ENCODE data around the gene MEA1.

Gene MEA1

DNA sequence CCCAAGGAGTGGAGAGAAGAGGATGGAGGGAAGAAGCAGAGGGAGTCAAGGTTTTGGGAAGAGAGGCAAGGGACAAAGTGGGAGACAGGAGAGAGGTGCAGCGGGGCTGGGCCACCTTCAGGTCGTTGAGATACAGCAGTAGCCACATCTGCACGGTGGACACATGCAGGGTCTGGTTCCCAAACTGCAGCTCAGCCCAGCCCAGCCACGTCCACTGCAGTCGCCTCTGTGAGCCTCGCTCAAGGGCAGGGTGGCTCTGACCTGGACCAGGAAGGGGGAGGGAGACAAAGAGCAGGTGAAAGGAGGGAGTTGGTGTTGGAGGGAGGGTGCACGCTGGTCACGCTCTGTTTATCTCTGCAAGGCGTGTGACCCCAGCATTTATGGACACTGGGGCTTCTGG is 25.0 kb upstream of the MEA1 start:
- no peak for DNase-seq (ENCODE audit: low read depth)

GRCh38 chr6:43037706-43038105 is 24.0 kb upstream of the MEA1 start:
- DNase-seq (ENCODE audit: low read depth): no peak

DNA sequence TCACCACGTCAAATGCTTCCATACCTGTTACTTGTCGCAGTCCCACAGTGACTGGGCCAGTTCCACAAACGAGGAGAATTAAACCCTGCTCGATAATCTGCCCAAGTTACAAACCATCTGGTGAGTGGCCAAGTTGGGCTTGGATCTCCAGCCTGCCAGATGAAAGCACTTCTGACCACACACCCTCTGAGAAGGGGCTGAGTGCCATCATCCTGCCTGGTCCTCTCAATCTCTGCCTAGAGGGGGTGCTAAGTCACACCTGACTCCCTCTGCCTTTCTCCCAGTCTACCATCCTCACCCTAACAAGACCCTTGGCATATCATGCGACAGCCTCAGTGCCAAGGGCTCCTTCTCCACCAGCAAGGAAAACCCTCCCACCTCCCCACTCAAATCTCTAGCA is 23.5 kb upstream of the MEA1 start:
- no peak for DNase-seq (ENCODE audit: low read depth)

- DNase-seq (ENCODE audit: low read depth): no peak
Observed at GRCh38 chr6:43036712-43037111, 23.0 kb upstream of the MEA1 start.

DNA sequence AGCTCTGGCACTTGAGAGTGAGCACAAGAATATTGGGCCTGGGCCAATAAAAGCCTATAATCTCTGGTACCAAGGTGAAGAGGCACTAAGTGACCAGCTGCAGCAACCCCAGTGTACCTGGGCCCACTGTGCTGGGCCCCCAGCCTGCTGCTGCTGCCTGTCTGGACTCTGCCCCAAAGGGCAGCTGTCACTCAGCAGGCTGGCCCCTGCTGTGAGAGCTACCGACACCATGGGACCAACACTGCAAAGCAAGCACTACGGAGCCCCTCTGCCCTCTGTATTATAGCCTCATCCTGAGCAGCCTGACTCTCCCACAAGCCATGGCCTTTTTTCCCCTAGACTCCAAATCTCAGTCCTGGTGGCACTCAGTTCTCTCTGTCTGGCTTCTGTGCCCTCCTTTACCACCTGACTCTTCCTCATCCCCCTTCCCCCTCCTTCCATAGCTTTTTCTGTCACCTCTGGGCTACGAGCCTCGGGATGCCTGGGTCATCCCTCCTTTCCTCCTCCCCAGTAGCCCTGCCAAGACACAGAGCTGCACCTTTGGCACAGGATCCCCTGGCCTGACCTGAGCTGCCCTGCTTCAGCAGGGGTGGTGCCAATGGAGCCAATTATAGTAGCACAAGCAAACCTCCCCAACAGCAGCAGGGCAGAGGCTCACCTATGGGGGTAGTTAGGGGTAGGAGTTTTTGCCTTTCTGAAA is 21.9 kb upstream of the MEA1 start:
- DNase-seq (ENCODE audit: low read depth): no peak

GRCh38 chr6:43034190-43034525 is 20.4 kb upstream of the MEA1 start:
- no peak for DNase-seq (ENCODE audit: low read depth)

- DNase-seq (ENCODE audit: low read depth): no peak
Observed at GRCh38 chr6:43033496-43034189, 19.9 kb upstream of the MEA1 start.

DNA sequence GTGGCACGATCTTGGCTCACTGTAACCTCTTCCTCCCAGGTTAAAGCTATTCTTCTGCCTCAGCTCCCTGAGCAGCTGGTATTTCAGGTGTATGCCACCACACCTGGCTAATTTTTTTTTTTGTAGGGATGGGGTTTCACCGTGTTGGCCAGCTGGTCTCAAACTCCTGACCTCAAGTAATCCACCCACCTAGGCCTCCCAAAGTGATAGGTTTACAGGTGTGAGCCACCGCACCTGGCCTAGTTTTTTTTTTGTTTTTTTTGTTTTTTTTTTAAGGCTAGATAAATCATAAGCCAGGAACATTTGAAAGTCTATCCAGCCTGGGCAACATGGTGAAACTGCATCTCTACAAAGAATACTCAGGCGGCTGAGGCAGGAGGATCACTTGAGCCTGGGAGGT is 18.6 kb upstream of the MEA1 start:
- DNase-seq (ENCODE audit: low read depth): no peak

- no peak for DNase-seq (ENCODE audit: low read depth)
Observed at GRCh38 chr6:43029120-43029519, 15.4 kb upstream of the MEA1 start.

DNA sequence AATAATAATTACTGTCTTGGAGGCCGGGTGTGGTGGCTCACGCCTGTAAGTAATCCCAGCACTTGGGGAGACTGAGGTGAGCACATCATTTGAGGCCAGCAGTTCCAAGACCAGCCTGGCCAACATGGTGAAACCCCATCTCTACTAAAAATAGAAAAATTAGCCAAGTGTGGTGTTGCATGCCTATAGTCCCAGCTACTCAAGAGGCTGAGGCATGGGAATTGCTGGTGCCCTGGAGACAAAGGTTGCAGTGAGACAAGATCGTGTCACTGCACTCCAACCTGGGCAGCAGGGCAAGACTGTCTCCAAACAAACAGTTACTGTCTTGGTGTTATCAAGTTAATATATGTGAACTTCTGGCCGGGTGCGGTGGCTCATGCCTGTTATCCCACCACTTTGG is 12.6 kb upstream of the MEA1 start:
- no peak for DNase-seq (ENCODE audit: low read depth)

GRCh38 chr6:43024436-43024835 is 10.7 kb upstream of the MEA1 start:
- DNase-seq (ENCODE audit: low read depth): no peak

GRCh38 chr6:43021270-43022047 is 7.7 kb upstream of the MEA1 start, which contains the start of gene RRP36:
RRP36 (plus strand) TSS chr6:43021623; CDS start chr6:43021655, 32 bp downstream.
- peak; percentile 42 for DNase-seq (ENCODE audit: low read depth)

DNA sequence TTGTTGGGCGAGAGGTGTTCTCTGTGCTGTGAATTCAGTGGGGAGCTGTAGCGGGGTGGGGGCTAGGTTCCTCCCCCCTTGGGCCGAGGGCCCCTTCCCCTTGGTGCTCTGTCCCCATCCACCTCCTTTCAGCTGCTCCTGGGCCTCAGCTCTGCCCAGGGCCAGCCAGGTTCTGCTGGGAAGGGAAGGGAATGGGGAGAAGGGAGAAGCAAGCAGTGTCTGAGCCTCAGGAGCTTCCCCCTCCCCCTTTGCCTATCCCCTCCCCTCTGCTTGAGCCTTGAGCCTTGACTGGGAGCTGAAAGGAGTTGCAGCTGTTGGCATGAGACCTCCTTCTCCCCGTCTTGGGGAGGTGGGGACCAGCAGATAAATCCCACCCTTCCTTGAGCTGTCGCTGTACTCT is 7.1 kb upstream of the MEA1 start:
- no peak for DNase-seq (ENCODE audit: low read depth)

DNA sequence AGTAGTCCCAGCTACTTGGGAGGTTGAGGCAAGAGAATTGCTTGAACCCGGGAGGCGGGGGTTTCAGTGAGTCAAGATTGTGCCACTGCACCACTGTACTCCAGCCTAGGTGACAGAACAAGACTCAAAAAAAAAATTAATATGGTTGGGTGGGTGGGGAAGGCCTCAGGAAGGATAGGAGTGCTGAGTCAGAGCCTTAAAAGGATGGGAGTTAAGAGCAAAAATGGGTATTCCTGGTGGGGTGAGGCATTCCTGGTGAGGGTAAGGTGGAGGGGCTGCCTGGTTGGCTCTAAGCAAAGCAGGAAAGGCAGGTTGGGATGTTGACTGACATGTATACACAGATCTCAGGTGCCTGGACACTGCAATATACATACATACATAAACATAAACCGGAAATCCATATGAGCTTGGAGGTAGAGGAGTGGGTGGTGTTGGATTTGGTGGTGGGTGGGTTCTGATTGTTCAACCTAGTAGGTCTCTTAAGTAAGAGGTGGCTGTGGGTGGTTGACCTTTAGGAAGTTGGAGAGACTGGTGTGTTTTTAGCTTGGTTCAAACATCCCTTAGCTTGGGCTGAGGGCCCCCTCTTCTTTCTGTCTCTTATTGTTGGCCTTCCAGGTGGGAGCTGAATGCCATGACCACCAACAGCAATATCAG is 6.4 kb upstream of the MEA1 start:
- DNase-seq (ENCODE audit: low read depth): no peak

DNA sequence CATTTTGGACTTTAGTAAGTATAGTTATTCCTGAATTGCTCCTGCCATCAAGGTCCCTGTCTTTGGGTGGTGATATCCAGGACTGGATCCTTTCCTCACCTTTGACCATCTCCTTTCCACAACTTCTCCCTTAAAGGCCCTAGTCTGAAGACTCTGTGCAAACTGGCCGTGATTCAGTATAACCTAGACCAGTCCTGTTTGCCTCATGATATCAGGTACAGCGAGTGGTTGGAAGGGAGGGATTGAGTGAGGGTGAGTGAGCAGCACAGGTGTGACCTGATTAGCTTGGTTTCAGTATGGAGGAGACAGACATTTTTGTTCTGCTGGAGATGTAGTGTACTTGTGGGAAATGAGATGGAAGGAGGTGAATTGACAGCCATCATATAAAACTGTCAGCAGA is 5.4 kb upstream of the MEA1 start:
- no peak for DNase-seq (ENCODE audit: low read depth)

- DNase-seq (ENCODE audit: low read depth): no peak
Observed at GRCh38 chr6:43016943-43017334, 3.2 kb upstream of the MEA1 start.

DNA sequence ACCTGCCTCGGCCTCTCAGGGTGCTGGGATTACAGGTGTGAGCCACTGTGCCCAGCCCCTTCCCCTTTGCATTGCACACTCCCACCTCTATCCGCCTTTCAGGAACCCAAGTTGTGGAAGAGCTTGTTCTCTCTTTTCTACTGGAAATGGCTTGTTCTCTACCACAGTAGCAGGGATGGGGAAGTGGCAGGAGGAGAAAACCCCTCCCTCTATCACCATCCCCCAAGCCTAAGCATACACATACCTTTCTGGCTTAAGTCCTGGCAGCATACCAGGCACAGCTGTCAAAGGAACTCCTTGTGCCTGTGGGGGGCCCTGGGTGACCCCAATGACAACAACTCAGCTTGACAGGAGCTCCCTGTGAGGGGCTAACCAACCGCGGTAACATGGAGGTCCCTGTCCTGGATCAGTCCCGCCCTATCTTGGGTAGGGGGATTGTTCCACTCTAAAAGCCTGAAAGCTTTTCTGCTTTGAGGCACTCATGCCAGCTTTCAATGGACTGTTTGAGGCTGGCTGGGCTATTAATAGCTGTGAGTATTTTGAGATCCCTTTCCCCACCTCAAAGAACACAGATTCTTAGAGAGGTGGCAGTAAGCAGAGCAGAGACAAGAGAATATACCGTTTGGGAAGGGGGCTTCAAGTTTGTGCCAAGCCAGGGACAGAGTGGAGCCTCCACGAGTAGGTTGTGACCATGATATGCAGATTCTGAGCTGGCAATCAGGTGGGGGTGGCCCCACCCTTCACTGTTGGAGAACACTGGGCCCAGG is 2.6 kb upstream of the MEA1 start:
- no peak for DNase-seq (ENCODE audit: low read depth)

DNA sequence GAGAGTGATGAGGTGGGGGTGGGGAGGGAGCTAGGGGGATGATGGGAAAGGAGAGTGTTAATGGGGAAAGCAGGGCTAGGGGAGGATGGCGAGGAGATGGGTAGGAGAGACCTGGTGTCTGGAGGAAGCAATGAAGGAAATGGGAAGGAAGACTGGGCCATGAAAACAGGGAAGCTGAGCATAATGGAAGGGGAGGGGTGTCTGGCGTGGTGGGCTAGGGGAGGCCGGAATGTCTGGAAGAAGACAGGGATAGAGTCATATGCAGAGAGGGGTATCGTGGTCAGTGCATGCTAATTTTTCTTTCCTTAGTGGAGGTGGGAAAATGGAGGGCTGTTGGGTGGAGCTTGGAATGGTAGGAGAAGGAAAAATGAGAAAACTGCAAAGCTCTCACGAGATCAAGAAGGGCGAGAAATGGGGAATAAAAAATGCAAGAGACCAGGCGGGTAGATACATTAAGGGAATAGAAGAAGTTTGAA is 726 bp upstream of the MEA1 start:
- DNase-seq (ENCODE audit: low read depth): no peak

GRCh38 chr6:43013097-43013842 is 476 bp downstream of the MEA1 start:
- DNase-seq (ENCODE audit: low read depth): no peak

GRCh38 chr6:43012364-43012763 is 1.4 kb downstream of the MEA1 start:
- no peak for DNase-seq (ENCODE audit: low read depth)

- DNase-seq (ENCODE audit: low read depth): no peak
Observed at GRCh38 chr6:43011207-43011606, 2.5 kb downstream of the MEA1 start.
